Liver (tissue), 2 donors: ENCODE results near the gene SUGCT.

ENCODE experiments used
- REST ChIP-seq: IDR thresholded peaks from 2 replicates; pipeline ENCODE4 v1.6.1; 2016; ENCODE audit warnings: antibody characterized with exemption, mild to moderate bottlenecking
- TAF1 ChIP-seq: conservative IDR thresholded peaks from 2 replicates; pipeline ENCODE4 v1.6.1; 2016; ENCODE audit warnings: antibody characterized with exemption, mild to moderate bottlenecking
- donor health status: healthy.

- no peak for TF ChIP-seq TAF1
- no peak for TF ChIP-seq REST
These were observed 267.9 kb downstream of the SUGCT start for GRCh38 chr7:40402661-40403060.
